Measurements from ENCODE around the gene ERBB4.

DNA sequence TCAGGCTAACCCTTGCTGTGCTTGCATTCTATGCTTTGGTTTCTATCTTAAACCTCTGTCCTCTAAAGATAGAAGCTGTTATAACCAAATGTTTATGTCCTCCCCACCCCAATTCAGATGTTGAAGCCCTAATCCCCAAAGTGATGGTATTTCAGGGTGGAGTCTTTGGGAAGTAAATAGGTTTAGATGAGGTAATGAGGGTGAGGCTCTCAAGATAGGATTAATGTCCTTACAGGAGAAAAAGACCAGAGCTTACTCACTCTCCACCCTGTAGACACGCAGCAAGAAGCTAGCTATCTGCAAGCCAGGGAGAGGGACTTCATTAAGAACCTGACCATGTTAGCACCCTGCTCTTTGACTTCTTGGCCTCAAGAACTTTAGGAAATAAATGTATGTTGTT lies 362.5 kb downstream of the ERBB4 start:
- TF ChIP-seq, protein P1, sequence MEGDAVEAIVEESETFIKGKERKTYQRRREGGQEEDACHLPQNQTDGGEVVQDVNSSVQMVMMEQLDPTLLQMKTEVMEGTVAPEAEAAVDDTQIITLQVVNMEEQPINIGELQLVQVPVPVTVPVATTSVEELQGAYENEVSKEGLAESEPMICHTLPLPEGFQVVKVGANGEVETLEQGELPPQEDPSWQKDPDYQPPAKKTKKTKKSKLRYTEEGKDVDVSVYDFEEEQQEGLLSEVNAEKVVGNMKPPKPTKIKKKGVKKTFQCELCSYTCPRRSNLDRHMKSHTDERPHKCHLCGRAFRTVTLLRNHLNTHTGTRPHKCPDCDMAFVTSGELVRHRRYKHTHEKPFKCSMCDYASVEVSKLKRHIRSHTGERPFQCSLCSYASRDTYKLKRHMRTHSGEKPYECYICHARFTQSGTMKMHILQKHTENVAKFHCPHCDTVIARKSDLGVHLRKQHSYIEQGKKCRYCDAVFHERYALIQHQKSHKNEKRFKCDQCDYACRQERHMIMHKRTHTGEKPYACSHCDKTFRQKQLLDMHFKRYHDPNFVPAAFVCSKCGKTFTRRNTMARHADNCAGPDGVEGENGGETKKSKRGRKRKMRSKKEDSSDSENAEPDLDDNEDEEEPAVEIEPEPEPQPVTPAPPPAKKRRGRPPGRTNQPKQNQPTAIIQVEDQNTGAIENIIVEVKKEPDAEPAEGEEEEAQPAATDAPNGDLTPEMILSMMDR (IDR thresholded peaks at IDR 0.05) = no peak
- TF ChIP-seq, protein P2, sequence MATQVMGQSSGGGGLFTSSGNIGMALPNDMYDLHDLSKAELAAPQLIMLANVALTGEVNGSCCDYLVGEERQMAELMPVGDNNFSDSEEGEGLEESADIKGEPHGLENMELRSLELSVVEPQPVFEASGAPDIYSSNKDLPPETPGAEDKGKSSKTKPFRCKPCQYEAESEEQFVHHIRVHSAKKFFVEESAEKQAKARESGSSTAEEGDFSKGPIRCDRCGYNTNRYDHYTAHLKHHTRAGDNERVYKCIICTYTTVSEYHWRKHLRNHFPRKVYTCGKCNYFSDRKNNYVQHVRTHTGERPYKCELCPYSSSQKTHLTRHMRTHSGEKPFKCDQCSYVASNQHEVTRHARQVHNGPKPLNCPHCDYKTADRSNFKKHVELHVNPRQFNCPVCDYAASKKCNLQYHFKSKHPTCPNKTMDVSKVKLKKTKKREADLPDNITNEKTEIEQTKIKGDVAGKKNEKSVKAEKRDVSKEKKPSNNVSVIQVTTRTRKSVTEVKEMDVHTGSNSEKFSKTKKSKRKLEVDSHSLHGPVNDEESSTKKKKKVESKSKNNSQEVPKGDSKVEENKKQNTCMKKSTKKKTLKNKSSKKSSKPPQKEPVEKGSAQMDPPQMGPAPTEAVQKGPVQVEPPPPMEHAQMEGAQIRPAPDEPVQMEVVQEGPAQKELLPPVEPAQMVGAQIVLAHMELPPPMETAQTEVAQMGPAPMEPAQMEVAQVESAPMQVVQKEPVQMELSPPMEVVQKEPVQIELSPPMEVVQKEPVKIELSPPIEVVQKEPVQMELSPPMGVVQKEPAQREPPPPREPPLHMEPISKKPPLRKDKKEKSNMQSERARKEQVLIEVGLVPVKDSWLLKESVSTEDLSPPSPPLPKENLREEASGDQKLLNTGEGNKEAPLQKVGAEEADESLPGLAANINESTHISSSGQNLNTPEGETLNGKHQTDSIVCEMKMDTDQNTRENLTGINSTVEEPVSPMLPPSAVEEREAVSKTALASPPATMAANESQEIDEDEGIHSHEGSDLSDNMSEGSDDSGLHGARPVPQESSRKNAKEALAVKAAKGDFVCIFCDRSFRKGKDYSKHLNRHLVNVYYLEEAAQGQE (IDR thresholded peaks at IDR 0.05; ENCODE audit: insufficient read depth in 1 of 2, low read depth in 2 of 2, low read length in 1 of 2) = no peak
- TF ChIP-seq POLR2AphosphoS5 (IDR thresholded peaks at IDR 0.05; ENCODE audit: low read depth, low read length) = no peak
